Measurements from ENCODE around the gene DALRD3.

The DALRD3 gene

DNA sequence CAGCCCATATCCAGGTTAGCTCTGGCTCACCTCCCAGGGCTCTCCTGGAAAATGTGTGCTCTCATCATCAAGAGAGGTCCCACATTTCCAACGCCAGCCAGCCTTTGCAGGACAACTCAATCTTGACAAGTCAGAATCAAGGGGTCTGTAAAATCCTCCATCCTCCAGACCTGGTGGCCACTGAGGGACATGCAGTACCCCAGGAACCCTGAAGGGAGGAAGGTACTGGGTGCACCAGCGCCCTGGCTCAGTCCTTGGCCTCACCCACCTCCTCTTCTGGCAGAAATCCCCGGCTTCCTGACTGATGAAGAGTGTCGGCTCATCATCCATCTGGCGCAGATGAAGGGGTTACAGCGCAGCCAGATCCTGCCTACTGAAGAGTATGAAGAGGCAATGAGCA lies 17.2 kb downstream of the DALRD3 start:
- no peak overlapping the region for H4K8ac ChIP-seq (ENCODE audit: low read length)
- H3K4me1 ChIP-seq (ENCODE audit: control insufficient read depth, insufficient read depth, low read depth, low read length), result peaks cover 15% of the 10 kb centered on the region
- H3K9ac ChIP-seq (ENCODE audit: low read length), result no peak overlapping the region
- no peak overlapping the region for H3K4ac ChIP-seq (ENCODE audit: low read depth in 1 of 2, low read length in 2 of 2)
- no peak overlapping the region for H2BK120ac ChIP-seq (ENCODE audit: low read depth, low read length)
- H3K18ac ChIP-seq (ENCODE audit: low read depth in 1 of 2, low read length in 2 of 2), result no peak overlapping the region
- H4K91ac ChIP-seq (ENCODE audit: low read length), result no peak overlapping the region
- no peak overlapping the region for H2BK15ac ChIP-seq (ENCODE audit: low read depth, poor library complexity, severe bottlenecking)
- H3K23ac ChIP-seq (ENCODE audit: low read length in 2 of 2), result no peak overlapping the region
- H3K4me2 ChIP-seq (ENCODE audit: low read length, poor library complexity, severe bottlenecking), result no peak overlapping the region
- peaks cover 6 to 27% of the 10 kb centered on the region in 2 experiments for H3K36me3 ChIP-seq (ENCODE audit: control insufficient read depth in 1 of 2, insufficient read depth in 2 of 2, low read depth in 1 of 2, low read length in 2 of 2)
- H2BK12ac ChIP-seq (ENCODE audit: low read length in 2 of 2), result no peak overlapping the region
- H2BK5ac ChIP-seq (ENCODE audit: low read depth, low read length, poor library complexity, severe bottlenecking), result no peak overlapping the region
- no peak overlapping the region for H3K27ac ChIP-seq (ENCODE audit: low read length, poor library complexity, severe bottlenecking)
- no peaks in the 10 kb centered on the region for H3K9me3 ChIP-seq (ENCODE audit: control insufficient read depth, low read length)
- no peak overlapping the region for H2AFZ ChIP-seq (ENCODE audit: low read depth, low read length)
- peaks cover 17% of the 10 kb centered on the region for H3K79me1 ChIP-seq (replicated peaks; ENCODE audit: low read length, poor library complexity, severe bottlenecking)
- H2AK5ac ChIP-seq (ENCODE audit: low read length, severe bottlenecking), result no peak overlapping the region
- 94% methylated on average over 6 of the region's 6 CpGs for WGBS
- H3K27me3 ChIP-seq (ENCODE audit: control insufficient read depth in 1 of 2, insufficient read depth in 1 of 2, low read length in 2 of 2), result no peaks in the 10 kb centered on the region
- no peak overlapping the region for H3K14ac ChIP-seq (ENCODE audit: low read length in 2 of 2)
- DNase-seq, result no peak
- H3K4me3 ChIP-seq (ENCODE audit: insufficient read depth in 1 of 2, low read depth in 1 of 2, low read length in 2 of 2), result no peak overlapping the region

DNA sequence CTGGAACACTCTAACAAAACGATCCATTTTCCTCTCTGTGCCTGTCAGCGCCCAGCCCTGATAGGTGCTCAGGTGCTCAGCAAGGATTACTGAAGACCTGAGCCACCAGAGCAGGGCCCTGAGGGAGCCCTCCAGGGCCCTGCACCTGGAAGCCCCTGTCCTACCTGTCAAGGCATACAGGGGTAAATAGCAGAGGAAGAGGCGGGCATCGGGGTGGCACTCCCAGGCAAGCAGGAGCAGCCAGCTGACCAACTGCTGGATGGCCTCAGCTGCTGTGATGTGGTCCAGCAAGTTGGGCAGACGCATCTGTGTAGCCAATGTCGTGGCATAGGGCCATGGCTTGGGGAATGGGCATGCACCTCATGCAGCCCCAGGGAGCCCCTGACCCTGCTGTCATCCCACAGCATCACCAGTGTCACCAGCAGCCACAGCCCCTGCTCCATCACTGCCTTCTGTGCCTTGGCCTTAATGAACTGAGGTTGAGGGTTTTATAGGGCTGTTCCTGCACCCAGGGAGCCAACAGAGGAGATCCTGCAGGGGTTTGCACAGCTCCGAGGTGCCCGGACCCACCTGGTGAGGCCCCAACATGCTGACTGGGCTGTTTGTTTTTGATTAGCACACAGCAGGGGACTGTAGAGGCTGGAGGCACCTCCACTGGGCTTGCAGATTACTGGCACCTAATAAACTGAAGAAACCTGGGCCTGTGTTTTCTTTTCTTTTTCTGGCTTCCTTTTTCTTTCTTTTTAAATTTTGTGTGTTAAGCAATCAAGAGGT lies 19.1 kb downstream of the DALRD3 start:
- Histone ChIP-seq H3K23ac (ENCODE audit: low read length in 2 of 2) (no peak overlapping the region), H2AK5ac (ENCODE audit: low read length, severe bottlenecking) (no peak overlapping the region), H3K27ac (ENCODE audit: low read length, poor library complexity, severe bottlenecking) (no peak overlapping the region), H3K4me3 (ENCODE audit: insufficient read depth in 1 of 2, low read depth in 1 of 2, low read length in 2 of 2) (no peak overlapping the region), H3K9me3 (ENCODE audit: control insufficient read depth, low read length) (no peaks in the 10 kb centered on the region), H4K91ac (ENCODE audit: low read length) (peak overlapping the region; percentile 52), H3K4me1 (ENCODE audit: control insufficient read depth, insufficient read depth, low read depth, low read length) (peaks cover 10% of the 10 kb centered on the region), H3K18ac (ENCODE audit: low read depth in 1 of 2, low read length in 2 of 2) (no peak overlapping the region), H3K4ac (ENCODE audit: low read depth in 1 of 2, low read length in 2 of 2) (no peak overlapping the region), H3K4me2 (ENCODE audit: low read length, poor library complexity, severe bottlenecking) (no peak overlapping the region), H2AFZ (ENCODE audit: low read depth, low read length) (no peak overlapping the region), H2BK15ac (ENCODE audit: low read depth, poor library complexity, severe bottlenecking) (no peak overlapping the region), H3K14ac (ENCODE audit: low read length in 2 of 2) (no peak overlapping the region), H3K27me3 (ENCODE audit: control insufficient read depth in 1 of 2, insufficient read depth in 1 of 2, low read length in 2 of 2) (no peaks in the 10 kb centered on the region), H2BK120ac (ENCODE audit: low read depth, low read length) (no peak overlapping the region), H4K8ac (ENCODE audit: low read length) (no peak overlapping the region), H2BK12ac (ENCODE audit: low read length in 2 of 2) (no peak overlapping the region), H3K79me1 (replicated peaks; ENCODE audit: low read length, poor library complexity, severe bottlenecking) (peaks cover 20% of the 10 kb centered on the region), H2BK5ac (ENCODE audit: low read depth, low read length, poor library complexity, severe bottlenecking) (no peak overlapping the region), H3K36me3 (ENCODE audit: control insufficient read depth in 1 of 2, insufficient read depth in 2 of 2, low read depth in 1 of 2, low read length in 2 of 2) (peaks cover 14 to 33% of the 10 kb centered on the region in 2 experiments), H3K9ac (ENCODE audit: low read length) (no peak overlapping the region)
- no peak for DNase-seq
- WGBS, result 80% methylated on average over 8 of the region's 8 CpGs

DNA sequence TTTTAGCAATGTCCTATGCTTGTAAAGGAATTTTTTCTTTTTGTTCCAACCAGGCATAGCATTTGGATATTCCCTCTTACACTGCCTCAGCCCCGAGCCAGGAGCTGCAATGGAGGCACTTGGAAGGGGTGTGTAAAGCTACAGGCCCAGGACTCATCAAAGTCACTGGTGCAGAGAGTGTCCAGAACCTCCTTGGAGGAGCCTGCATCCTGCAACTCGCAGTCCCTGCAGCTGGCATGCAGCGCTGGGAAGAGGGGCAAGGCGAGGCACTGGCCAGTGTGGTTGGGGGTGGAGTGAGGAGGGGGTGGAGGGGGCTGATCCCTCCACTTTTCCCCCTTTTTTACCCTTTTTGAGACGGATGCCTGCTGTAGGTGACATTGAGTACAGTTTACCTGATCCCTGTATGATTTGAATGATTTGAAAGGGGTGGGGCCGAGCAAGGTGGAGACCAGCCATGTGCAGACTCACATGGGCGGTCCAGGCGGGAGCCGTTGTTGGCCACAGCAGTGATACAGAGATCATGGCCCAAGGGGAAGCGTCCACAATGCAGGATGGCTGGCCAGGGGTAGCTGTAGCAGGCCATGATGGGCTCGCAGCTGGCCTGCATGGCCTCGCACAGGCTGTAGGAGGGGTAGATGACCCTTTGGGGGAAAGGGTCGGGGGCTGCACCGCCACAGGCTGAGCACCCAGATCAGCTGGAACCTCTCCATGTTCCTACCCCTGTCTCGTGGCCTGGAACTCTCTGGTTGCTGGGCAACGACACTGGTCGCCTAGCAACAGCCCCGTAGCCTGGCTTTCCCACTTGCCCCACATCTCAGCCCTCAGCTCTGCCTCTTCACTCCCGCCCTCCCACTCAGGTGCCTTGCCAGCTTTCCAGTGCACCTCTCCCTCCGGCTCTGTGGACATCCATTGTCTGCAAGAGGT lies 20.4 kb downstream of the DALRD3 start:
- Histone ChIP-seq H3K14ac (ENCODE audit: low read length in 2 of 2) (no peak overlapping the region), H2BK15ac (ENCODE audit: low read depth, poor library complexity, severe bottlenecking) (no peak overlapping the region), H4K91ac (ENCODE audit: low read length) (no peak overlapping the region), H3K79me1 (replicated peaks; ENCODE audit: low read length, poor library complexity, severe bottlenecking) (peaks cover 24% of the 10 kb centered on the region), H3K4me2 (ENCODE audit: low read length, poor library complexity, severe bottlenecking) (no peak overlapping the region), H2AFZ (ENCODE audit: low read depth, low read length) (no peak overlapping the region), H2BK5ac (ENCODE audit: low read depth, low read length, poor library complexity, severe bottlenecking) (no peak overlapping the region), H3K27ac (ENCODE audit: low read length, poor library complexity, severe bottlenecking) (no peak overlapping the region), H3K23ac (ENCODE audit: low read length in 2 of 2) (no peak overlapping the region), H3K9me3 (ENCODE audit: control insufficient read depth, low read length) (no peaks in the 10 kb centered on the region), H3K4me1 (ENCODE audit: control insufficient read depth, insufficient read depth, low read depth, low read length) (peaks cover 10% of the 10 kb centered on the region), H3K27me3 (ENCODE audit: control insufficient read depth in 1 of 2, insufficient read depth in 1 of 2, low read length in 2 of 2) (no peaks in the 10 kb centered on the region), H3K9ac (ENCODE audit: low read length) (no peak overlapping the region), H3K36me3 (ENCODE audit: control insufficient read depth in 1 of 2, insufficient read depth in 2 of 2, low read depth in 1 of 2, low read length in 2 of 2) (peaks cover 16 to 33% of the 10 kb centered on the region in 2 experiments), H2AK5ac (ENCODE audit: low read length, severe bottlenecking) (no peak overlapping the region), H3K4ac (ENCODE audit: low read depth in 1 of 2, low read length in 2 of 2) (no peak overlapping the region), H3K4me3 (ENCODE audit: insufficient read depth in 1 of 2, low read depth in 1 of 2, low read length in 2 of 2) (no peak overlapping the region), H2BK120ac (ENCODE audit: low read depth, low read length) (no peak overlapping the region), H4K8ac (ENCODE audit: low read length) (no peak overlapping the region), H3K18ac (ENCODE audit: low read depth in 1 of 2, low read length in 2 of 2) (no peak overlapping the region), H2BK12ac (ENCODE audit: low read length in 2 of 2) (no peak overlapping the region)
- WGBS, result 90% methylated on average over 19 of the region's 20 CpGs
- no peak for DNase-seq

DNA sequence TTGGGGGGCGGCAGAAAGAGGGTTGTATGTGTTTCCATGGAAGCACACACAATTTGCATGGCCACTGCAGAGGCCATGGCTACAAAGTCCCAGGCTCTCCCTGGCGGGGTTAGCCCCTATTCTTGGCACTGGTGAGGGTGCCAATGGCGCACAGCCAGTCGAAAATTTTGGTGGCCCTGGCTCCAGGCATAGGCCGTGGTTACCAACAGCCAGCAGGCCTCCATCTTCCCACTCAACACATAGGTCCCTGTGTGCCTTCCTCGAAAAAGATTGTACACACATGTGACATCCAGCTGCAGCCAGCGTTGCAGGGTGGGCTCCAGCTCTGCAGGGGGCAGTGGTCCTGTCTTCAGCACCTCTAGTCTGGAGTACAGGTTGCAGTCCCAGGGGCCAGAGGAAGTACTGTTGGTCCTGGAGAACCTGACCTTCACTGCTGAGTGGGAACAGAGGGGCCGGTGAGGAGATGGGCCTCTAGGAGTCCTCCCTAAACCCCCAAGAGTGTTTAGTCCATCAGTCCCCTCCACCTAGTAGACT lies 21.2 kb downstream of the DALRD3 start:
- no peak overlapping the region for H4K91ac ChIP-seq (ENCODE audit: low read length)
- no peak for DNase-seq
- peaks cover 10% of the 10 kb centered on the region for H3K4me1 ChIP-seq (ENCODE audit: control insufficient read depth, insufficient read depth, low read depth, low read length)
- H4K8ac ChIP-seq (ENCODE audit: low read length), result no peak overlapping the region
- H2BK5ac ChIP-seq (ENCODE audit: low read depth, low read length, poor library complexity, severe bottlenecking), result no peak overlapping the region
- peaks cover 26% of the 10 kb centered on the region for H3K79me1 ChIP-seq (replicated peaks; ENCODE audit: low read length, poor library complexity, severe bottlenecking)
- no peak overlapping the region for H2AK5ac ChIP-seq (ENCODE audit: low read length, severe bottlenecking)
- H3K18ac ChIP-seq (ENCODE audit: low read depth in 1 of 2, low read length in 2 of 2), result no peak overlapping the region
- H2BK12ac ChIP-seq (ENCODE audit: low read length in 2 of 2), result no peak overlapping the region
- H3K27ac ChIP-seq (ENCODE audit: low read length, poor library complexity, severe bottlenecking), result no peak overlapping the region
- H2BK120ac ChIP-seq (ENCODE audit: low read depth, low read length), result no peak overlapping the region
- no peaks in the 10 kb centered on the region for H3K27me3 ChIP-seq (ENCODE audit: control insufficient read depth in 1 of 2, insufficient read depth in 1 of 2, low read length in 2 of 2)
- H3K4ac ChIP-seq (ENCODE audit: low read depth in 1 of 2, low read length in 2 of 2), result no peak overlapping the region
- no peak overlapping the region for H3K23ac ChIP-seq (ENCODE audit: low read length in 2 of 2)
- H3K9me3 ChIP-seq (ENCODE audit: control insufficient read depth, low read length), result no peaks in the 10 kb centered on the region
- whole genome bisulfite sequencing, result 91% methylated on average over 8 of the region's 8 CpGs
- no peak overlapping the region for H3K4me2 ChIP-seq (ENCODE audit: low read length, poor library complexity, severe bottlenecking)
- H2AFZ ChIP-seq (ENCODE audit: low read depth, low read length), result no peak overlapping the region
- H3K14ac ChIP-seq (ENCODE audit: low read length in 2 of 2), result no peak overlapping the region
- no peak overlapping the region for H3K9ac ChIP-seq (ENCODE audit: low read length)
- H3K36me3 ChIP-seq (ENCODE audit: control insufficient read depth in 1 of 2, insufficient read depth in 2 of 2, low read depth in 1 of 2, low read length in 2 of 2), result peaks cover 16 to 31% of the 10 kb centered on the region in 2 experiments
- no peak overlapping the region for H3K4me3 ChIP-seq (ENCODE audit: insufficient read depth in 1 of 2, low read depth in 1 of 2, low read length in 2 of 2)
- H2BK15ac ChIP-seq (ENCODE audit: low read depth, poor library complexity, severe bottlenecking), result no peak overlapping the region

Data from mesenchymal stem cell (in vitro differentiated cells and primary cell).